DOHH2 (cell line): ENCODE results near the gene GREB1L.

Experiments used
- EZH2phosphoT487 ChIP-seq: fragments of 200-600 bp; sonication (generic); IDR thresholded peaks from 2 replicates; pipeline ENCODE4 v1.6.1; 2017; ENCODE audit warnings: borderline replicate concordance, mild to moderate bottlenecking, antibody characterized with exemption, low read length, moderate library complexity, mixed read lengths
- TF ChIP-seq, protein P1 (sequence below): fragments of 200-600 bp; sonication (generic); IDR thresholded peaks from one replicate; pipeline ENCODE4 v1.5.1; 2014; ENCODE audit warnings: antibody characterized with exemption, mild to moderate bottlenecking, low read depth, low read length; ENCODE audit not compliant: poor library complexity, severe bottlenecking

GRCh38 chr18:21458310-21458709 is 216.3 kb downstream of the GREB1L start:
- TF ChIP-seq, protein P1, sequence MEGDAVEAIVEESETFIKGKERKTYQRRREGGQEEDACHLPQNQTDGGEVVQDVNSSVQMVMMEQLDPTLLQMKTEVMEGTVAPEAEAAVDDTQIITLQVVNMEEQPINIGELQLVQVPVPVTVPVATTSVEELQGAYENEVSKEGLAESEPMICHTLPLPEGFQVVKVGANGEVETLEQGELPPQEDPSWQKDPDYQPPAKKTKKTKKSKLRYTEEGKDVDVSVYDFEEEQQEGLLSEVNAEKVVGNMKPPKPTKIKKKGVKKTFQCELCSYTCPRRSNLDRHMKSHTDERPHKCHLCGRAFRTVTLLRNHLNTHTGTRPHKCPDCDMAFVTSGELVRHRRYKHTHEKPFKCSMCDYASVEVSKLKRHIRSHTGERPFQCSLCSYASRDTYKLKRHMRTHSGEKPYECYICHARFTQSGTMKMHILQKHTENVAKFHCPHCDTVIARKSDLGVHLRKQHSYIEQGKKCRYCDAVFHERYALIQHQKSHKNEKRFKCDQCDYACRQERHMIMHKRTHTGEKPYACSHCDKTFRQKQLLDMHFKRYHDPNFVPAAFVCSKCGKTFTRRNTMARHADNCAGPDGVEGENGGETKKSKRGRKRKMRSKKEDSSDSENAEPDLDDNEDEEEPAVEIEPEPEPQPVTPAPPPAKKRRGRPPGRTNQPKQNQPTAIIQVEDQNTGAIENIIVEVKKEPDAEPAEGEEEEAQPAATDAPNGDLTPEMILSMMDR: no peak
- no peak for TF ChIP-seq EZH2phosphoT487
